Colonic mucosa (tissue), 4 donors: ENCODE data around the gene TEX13B. TPM values are rescaled to one million over a fixed set of nuclear protein-coding genes. Genes with fewer than 3 reads are reported as not detected.

Experiments used
- DNase-seq: peaks from one replicate; pipeline ENCODE4 v3.0.0-alpha.2; 2020
- H3K27ac ChIP-seq: fragments of 200-600 bp; one replicate; pipeline ENCODE4 v1.8.0; 2021
- H3K27me3 ChIP-seq: fragments of 200-600 bp; one replicate; pipeline ENCODE4 v1.8.0; 2021
- H3K36me3 ChIP-seq: fragments of 200-600 bp; one replicate; pipeline ENCODE4 v1.8.0; 2021
- H3K4me1 ChIP-seq: fragments of 200-600 bp; one replicate; pipeline ENCODE4 v1.8.0; 2021; ENCODE audit warnings: mild to moderate bottlenecking
- H3K4me3 ChIP-seq: fragments of 200-600 bp; one replicate; pipeline ENCODE4 v1.8.0; 2021
- H3K9ac ChIP-seq, 2 donors: one replicate each; pipeline ENCODE4 v1.7.0; 2013; ENCODE audit warnings: control low read depth in 2 of 2, low read depth in 2 of 2, low read length in 2 of 2
- H3K9me3 ChIP-seq: fragments of 200-600 bp; one replicate; pipeline ENCODE4 v1.8.0; 2021
- intact Hi-C: fragments of 100-400 bp; cut with DNase I; formaldehyde crosslinking; loops from one replicate; pipeline ENCODE4 v1.14.1; 2022
- total RNA-seq, 2 donors: library from RNA; stranded (reverse); fragmentation: NEBNext Ultra II Directional in 1 of 2; extraction: Animal tissue kit (Norgen Biotek cat#: 25700) in 1 of 2; gene quantifications; one replicate each; pipeline ENCODE4 v1.2.1, GENCODE V29; 2021
- TF ChIP-seq, protein P1 (sequence below): fragments of 200-600 bp; IDR thresholded peaks from one replicate; pipeline ENCODE4 v1.8.0; 2022; ENCODE audit warnings: antibody characterized with exemption, mild to moderate bottlenecking
- donor health status: healthy.
- donor health status: DM: no; HTN: no; CAD: no.
- donor health status: DM: no; HTN: no; CAD: no.

TEX13B gene
- total RNA-seq, 2 donors from 2014 or later: not detected

DNA sequence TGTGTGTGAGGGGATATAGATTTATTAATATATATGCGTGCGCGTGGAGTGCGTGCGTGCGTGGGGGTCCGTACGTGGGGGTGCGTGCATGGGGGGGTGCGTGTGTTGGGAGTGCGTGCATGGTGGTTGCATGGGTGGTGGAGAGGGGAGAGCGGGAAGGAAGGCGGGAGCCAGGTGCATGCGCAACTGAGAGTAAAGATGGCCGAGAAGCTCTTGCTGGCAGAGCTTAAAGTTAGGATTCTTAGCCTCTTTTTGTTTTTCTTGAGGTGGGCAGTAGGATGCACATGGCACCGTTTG lies 45.8 kb downstream of the TEX13B start:
- Histone ChIP-seq H3K27ac (no peak overlapping the region), H3K27me3 (no peaks in the 10 kb centered on the region), H3K4me1 (no peaks in the 10 kb centered on the region), H3K4me3 (no peak overlapping the region), H3K36me3 (no peaks in the 10 kb centered on the region), H3K9ac (no peak overlapping the region), H3K9me3 (no peaks in the 10 kb centered on the region)
- TF ChIP-seq, protein P1, sequence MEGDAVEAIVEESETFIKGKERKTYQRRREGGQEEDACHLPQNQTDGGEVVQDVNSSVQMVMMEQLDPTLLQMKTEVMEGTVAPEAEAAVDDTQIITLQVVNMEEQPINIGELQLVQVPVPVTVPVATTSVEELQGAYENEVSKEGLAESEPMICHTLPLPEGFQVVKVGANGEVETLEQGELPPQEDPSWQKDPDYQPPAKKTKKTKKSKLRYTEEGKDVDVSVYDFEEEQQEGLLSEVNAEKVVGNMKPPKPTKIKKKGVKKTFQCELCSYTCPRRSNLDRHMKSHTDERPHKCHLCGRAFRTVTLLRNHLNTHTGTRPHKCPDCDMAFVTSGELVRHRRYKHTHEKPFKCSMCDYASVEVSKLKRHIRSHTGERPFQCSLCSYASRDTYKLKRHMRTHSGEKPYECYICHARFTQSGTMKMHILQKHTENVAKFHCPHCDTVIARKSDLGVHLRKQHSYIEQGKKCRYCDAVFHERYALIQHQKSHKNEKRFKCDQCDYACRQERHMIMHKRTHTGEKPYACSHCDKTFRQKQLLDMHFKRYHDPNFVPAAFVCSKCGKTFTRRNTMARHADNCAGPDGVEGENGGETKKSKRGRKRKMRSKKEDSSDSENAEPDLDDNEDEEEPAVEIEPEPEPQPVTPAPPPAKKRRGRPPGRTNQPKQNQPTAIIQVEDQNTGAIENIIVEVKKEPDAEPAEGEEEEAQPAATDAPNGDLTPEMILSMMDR: no peak
- no peak for DNase-seq
- intact Hi-C loops: no loop called here

DNA sequence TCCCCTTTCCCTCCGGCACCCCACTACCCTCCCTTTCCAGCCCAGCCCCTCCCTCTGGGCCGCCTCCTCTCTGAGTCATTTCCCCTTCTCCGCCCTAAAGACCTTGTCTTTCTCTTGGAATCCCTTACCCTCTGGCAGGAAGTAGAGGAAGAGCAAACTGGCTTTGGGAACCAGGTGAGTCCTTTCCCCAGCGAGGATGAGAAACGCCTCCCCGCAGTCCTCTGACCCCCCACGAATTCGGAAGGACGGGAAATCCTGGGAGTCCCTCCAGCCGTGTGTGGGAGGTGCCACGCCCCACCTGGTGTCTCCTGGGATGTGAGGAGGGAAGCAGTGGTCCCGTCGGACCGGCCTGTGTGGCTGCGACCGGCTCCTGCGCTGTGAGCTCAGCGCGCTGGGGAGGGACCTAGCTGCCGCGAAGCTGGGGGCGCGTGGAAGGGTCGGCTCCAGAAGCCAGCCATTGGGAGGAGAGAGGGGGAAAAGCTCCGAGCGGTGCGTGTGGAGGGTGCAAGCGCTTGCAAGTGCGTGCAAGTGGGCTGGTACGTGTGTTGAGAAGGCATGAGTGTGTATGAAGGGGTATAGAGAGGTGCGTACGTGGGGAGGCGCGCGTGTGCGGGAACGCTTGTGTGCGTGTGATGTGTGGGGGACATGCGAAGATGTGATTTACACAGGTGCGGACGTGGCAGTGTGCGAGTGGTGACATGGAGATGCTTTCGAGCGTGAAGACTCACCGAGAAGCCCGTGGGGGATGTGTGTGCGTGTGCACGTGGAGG lies 46.3 kb downstream of the TEX13B start:
- DNase-seq: no peak
- Histone ChIP-seq H3K9me3 (no peaks in the 10 kb centered on the region), H3K4me1 (no peaks in the 10 kb centered on the region), H3K27ac (no peak overlapping the region), H3K4me3 (no peak overlapping the region), H3K27me3 (no peaks in the 10 kb centered on the region), H3K36me3 (no peaks in the 10 kb centered on the region), H3K9ac (no peak overlapping the region)
- TF ChIP-seq, protein P1: no peak
- intact Hi-C loops: no loop called here

DNA sequence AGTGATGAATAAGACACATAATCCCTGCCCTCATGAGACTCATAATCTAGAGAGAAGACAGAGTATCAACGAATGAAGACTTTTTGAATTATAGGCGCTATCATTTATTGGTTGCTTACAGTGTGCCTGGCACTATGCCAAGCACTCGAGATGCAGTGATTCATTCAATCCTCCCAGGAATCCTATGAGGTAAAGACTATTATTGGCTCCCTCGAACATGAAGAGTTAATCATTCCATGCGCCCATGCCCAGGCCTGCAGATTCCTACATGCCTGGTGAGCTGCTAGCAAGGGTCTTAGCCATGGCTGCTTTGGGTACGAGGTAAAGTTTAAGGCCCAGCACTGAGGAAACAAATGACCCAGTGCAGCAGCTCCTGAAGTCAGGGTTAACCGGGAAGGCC lies 47.0 kb downstream of the TEX13B start:
- H3K36me3 ChIP-seq: no peaks in the 10 kb centered on the region
- TF ChIP-seq, protein P1: no peak
- no peaks in the 10 kb centered on the region for H3K27me3 ChIP-seq
- H3K4me3 ChIP-seq: no peak overlapping the region
- H3K9ac ChIP-seq: no peak overlapping the region
- no peaks in the 10 kb centered on the region for H3K9me3 ChIP-seq
- H3K27ac ChIP-seq: no peak overlapping the region
- no peaks in the 10 kb centered on the region for H3K4me1 ChIP-seq
- intact Hi-C loops: no loop called here
- DNase-seq: no peak

DNA sequence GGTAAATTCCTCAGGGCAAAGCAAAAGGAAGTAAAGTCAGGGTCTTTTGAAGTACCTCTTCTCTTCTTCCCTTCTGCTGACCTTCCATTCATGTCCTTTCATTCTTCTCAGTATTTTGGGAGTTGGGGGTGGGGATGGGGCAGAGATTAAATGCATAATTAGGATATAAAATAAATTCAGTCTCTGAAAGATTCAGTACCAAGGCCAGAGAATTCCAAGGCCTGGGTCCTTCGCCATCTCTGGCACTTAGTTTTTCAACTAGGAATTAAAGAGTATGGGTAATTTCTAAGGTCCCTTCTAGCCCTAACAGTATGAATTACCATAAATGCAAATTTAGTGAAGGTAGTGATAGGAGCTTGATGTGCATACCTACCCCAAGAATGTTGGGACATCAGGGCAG lies 47.9 kb downstream of the TEX13B start:
- Histone ChIP-seq H3K9ac (no peak overlapping the region), H3K27ac (no peak overlapping the region), H3K4me1 (no peaks in the 10 kb centered on the region), H3K27me3 (no peaks in the 10 kb centered on the region), H3K4me3 (no peak overlapping the region), H3K9me3 (no peaks in the 10 kb centered on the region), H3K36me3 (no peaks in the 10 kb centered on the region)
- intact Hi-C loops: no loop called here
- TF ChIP-seq, protein P1: no peak
- DNase-seq: no peak

Other genes with a start within 250 kb of the TEX13B start
- gene TSC22D3, start 206.6 kb downstream of the TEX13B start, total RNA-seq: 10 to 100 TPM; 18.5 to 23.3 TPM
- gene NCBP2L, start 204.6 kb downstream of the TEX13B start, total RNA-seq: not detected
- gene MID2, start 156.5 kb downstream of the TEX13B start, total RNA-seq: 1 to 10 TPM; 5.4 to 6.3 TPM
- gene VSIG1, start 62.7 kb upstream of the TEX13B start, total RNA-seq: under 1 TPM; 0.16 to 0.62 TPM
- 10 to 100 TPM; 44.2 to 48.6 TPM for gene PSMD10, start 109.2 kb upstream of the TEX13B start, total RNA-seq
- gene ATG4A, start 109.4 kb upstream of the TEX13B start, total RNA-seq: 10 to 100 TPM; 15.7 to 19.0 TPM